GM12878 (cell line): ENCODE data around the gene PPP3CA.

Source experiments
- CBFB ChIP-seq: IDR thresholded peaks from 2 replicates; pipeline ENCODE4 v1.6.1; 2016; ENCODE audit warnings: antibody characterized with exemption, low read depth
- CEBPB ChIP-seq, 2 experiments: fragments of 150-350 bp in 1 of 2; IDR thresholded peaks; 2 replicates each; pipeline ENCODE4 v1.6.1; 2012 to 2014; ENCODE audit warnings: low read depth in 2 of 2, low read length in 2 of 2, borderline replicate concordance in 1 of 2, inconsistent platforms in 1 of 2
- EP300 ChIP-seq, 2 experiments: fragments of 150-350 bp in 1 of 2; IDR thresholded peaks; 2 replicates each; pipeline ENCODE4 v1.6.1; 2011 to 2012; ENCODE audit warnings: low read depth in 2 of 2, low read length in 2 of 2, borderline replicate concordance in 1 of 2, improper control_type of control experiment in 1 of 2, inconsistent platforms in 1 of 2; ENCODE audit not compliant: control insufficient read depth in 1 of 2
- EZH2 ChIP-seq: IDR thresholded peaks from 2 replicates; pipeline ENCODE4 v1.6.1; 2012; ENCODE audit warnings: low read depth, mild to moderate bottlenecking, control low read depth, inconsistent platforms, low read length, borderline replicate concordance; ENCODE audit not compliant: control insufficient read depth
- JUNB ChIP-seq: IDR thresholded peaks from 2 replicates; pipeline ENCODE4 v1.6.1; 2016; ENCODE audit warnings: antibody characterized with exemption, mild to moderate bottlenecking
- NFYB ChIP-seq: IDR thresholded peaks from 2 replicates; pipeline ENCODE4 v1.6.1; 2011; ENCODE audit warnings: low read depth, mild to moderate bottlenecking, low read length, improper control_type of control experiment, moderate library complexity; ENCODE audit not compliant: insufficient read depth
- POLR2A ChIP-seq: IDR thresholded peaks from 2 replicates; pipeline ENCODE4 v1.6.1; 2011; ENCODE audit warnings: low read depth, mild to moderate bottlenecking, low read length
- PRDM15 ChIP-seq: fragments of 450-650 bp; formaldehyde crosslinking; IDR thresholded peaks from 2 replicates; pipeline ENCODE4 v1.4.0; 2020; ENCODE audit warnings: mild to moderate bottlenecking, moderate library complexity
- RAD21 ChIP-seq: IDR thresholded peaks from 2 replicates; pipeline ENCODE4 v1.6.1; 2011; ENCODE audit warnings: mild to moderate bottlenecking, low read depth, low read length, moderate library complexity; ENCODE audit not compliant: insufficient read depth
- STAT3 ChIP-seq: IDR thresholded peaks from 2 replicates; pipeline ENCODE4 v1.6.1; 2011; ENCODE audit warnings: low read depth, low read length, improper control_type of control experiment
- TF ChIP-seq, protein P1 (sequence below), 3 experiments: IDR thresholded peaks in 2 of 3; conservative IDR thresholded peaks in 1 of 3; 2 replicates each; pipeline ENCODE4 v1.5.1; 2011; ENCODE audit warnings: low read depth in 3 of 3, low read length in 3 of 3, mild to moderate bottlenecking in 3 of 3, control low read depth in 2 of 3, moderate library complexity in 2 of 3, inconsistent platforms in 1 of 3, mixed read lengths in 1 of 3; ENCODE audit not compliant: control insufficient read depth in 2 of 3, insufficient read depth in 1 of 3; ENCODE audit errors: extremely low read depth in 1 of 3
- TF ChIP-seq, protein P2 (sequence below): IDR thresholded peaks from 2 replicates; pipeline ENCODE4 v1.6.1; 2012; ENCODE audit warnings: low read depth, low read length, improper control_type of control experiment
- TF ChIP-seq, protein P3 (sequence below): IDR thresholded peaks from 2 replicates; pipeline ENCODE4 v1.6.1; 2011; ENCODE audit warnings: borderline replicate concordance, low read depth, mild to moderate bottlenecking, moderate library complexity, low read length; ENCODE audit not compliant: insufficient read depth, poor library complexity, severe bottlenecking

DNA sequence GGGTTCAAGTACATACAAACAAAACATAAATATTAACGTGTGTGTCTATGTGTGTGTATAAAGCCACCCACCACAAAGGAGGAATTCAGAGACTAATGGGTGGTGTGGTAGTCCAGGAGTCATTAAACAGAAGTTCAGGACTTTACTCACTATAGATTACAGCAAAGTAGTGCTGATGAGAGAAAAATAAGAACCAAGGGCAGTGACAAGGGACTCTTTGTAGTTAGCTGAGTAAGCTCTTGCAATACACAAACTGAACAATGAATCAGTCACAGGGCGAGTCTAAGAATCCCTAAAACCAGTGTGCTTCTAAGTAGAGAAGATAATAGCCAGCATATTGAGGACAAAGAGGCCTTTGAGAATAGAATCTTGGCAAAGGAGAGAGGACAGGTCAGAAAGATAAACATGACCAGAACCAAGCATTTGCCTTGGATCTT lies 232.4 kb downstream of the PPP3CA start:
- TF ChIP-seq EZH2 (no peak), STAT3 (no peak), CEBPB (IDR thresholded peaks at IDR 0.05; ENCODE audit: borderline replicate concordance in 1 of 2, low read depth in 2 of 2, low read length in 2 of 2) (no peak), RAD21 (no peak), POLR2A (no peak), JUNB (no peak), CBFB (no peak), PRDM15 (CRISPR knock-in tag) (no peak), EP300 (IDR thresholded peaks at IDR 0.05; ENCODE audit: borderline replicate concordance in 1 of 2, control insufficient read depth in 1 of 2, low read depth in 2 of 2, low read length in 2 of 2) (no peak), NFYB (no peak)
- TF ChIP-seq, protein P1, sequence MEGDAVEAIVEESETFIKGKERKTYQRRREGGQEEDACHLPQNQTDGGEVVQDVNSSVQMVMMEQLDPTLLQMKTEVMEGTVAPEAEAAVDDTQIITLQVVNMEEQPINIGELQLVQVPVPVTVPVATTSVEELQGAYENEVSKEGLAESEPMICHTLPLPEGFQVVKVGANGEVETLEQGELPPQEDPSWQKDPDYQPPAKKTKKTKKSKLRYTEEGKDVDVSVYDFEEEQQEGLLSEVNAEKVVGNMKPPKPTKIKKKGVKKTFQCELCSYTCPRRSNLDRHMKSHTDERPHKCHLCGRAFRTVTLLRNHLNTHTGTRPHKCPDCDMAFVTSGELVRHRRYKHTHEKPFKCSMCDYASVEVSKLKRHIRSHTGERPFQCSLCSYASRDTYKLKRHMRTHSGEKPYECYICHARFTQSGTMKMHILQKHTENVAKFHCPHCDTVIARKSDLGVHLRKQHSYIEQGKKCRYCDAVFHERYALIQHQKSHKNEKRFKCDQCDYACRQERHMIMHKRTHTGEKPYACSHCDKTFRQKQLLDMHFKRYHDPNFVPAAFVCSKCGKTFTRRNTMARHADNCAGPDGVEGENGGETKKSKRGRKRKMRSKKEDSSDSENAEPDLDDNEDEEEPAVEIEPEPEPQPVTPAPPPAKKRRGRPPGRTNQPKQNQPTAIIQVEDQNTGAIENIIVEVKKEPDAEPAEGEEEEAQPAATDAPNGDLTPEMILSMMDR (IDR thresholded peaks at IDR 0.05 in 2 of 3, conservative IDR thresholded peaks at IDR 0.05 in 1 of 3; ENCODE audit: control insufficient read depth in 2 of 3, extremely low read depth in 1 of 3, insufficient read depth in 1 of 3, low read depth in 3 of 3, low read length in 3 of 3) = no peak
- TF ChIP-seq, protein P2, sequence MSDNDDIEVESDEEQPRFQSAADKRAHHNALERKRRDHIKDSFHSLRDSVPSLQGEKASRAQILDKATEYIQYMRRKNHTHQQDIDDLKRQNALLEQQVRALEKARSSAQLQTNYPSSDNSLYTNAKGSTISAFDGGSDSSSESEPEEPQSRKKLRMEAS = no peak
- TF ChIP-seq, protein P3, sequence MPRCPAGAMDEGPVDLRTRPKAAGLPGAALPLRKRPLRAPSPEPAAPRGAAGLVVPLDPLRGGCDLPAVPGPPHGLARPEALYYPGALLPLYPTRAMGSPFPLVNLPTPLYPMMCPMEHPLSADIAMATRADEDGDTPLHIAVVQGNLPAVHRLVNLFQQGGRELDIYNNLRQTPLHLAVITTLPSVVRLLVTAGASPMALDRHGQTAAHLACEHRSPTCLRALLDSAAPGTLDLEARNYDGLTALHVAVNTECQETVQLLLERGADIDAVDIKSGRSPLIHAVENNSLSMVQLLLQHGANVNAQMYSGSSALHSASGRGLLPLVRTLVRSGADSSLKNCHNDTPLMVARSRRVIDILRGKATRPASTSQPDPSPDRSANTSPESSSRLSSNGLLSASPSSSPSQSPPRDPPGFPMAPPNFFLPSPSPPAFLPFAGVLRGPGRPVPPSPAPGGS = no peak
